H4 (cell line): ENCODE data around the gene RHBDL2. TPM values are rescaled to one million over a fixed set of nuclear protein-coding genes. Genes with fewer than 3 reads are reported as not detected.
"Not testable (repeated sequence)": the region's sequence is repeated elsewhere in the genome, so short reads cannot be mapped to it uniquely, and the experiment has no call there.

Experiments
- DNase-seq: peaks from one replicate; pipeline ENCODE4 v3.0.0-alpha.2; 2015; ENCODE audit warnings: low spot score
- total RNA-seq: library from RNA; depleted of rRNA; stranded (reverse); fragments of >200 nt; shearing (Covaris generic); gene quantifications from 2 replicates; pipeline ENCODE4 v1.2.3, GENCODE V29; 2014

Gene RHBDL2
- total RNA-seq, 1 experiment from 2014 or later = not detected

DNA sequence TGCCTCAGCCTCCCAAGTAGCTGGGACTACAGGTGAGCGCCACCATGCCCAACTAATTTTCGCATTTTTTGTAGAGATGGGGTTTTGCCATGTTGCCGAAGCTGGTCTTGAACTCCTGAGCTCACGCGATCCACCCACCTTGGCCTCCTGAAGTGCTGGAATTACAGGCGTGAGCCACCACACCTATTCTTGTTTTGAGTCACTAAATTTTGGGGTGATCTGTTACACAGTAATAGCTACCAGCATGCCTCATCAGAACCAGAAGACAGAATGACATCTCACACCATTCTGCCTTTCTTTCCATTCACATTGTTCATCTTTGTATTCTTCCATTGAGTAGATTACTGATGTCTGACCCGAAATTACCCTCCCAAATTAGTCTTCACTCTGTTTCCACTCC is 9.1 kb downstream of the RHBDL2 start:
- DNase-seq = no peak

DNA sequence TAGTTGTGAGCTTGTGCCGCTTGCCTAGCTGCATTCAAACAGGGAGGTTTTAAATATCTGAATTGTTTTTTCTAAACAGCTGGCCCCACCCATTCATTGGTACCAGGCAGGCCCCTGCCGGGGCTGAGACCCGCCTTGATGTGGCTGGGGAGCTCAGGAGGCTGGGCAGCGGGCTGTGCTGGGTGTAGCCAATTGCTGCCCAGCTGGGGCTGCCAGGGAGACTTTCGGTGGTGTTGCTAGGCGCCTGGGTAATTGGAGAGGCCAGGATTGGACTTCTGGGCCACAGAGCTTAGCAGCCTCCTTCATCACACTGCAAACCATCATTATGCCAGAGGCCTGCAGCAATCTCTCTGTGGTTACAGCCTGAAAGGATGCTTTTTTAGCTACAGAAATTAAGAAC is 12.2 kb downstream of the RHBDL2 start:
- peak; percentile 29 for DNase-seq

DNA sequence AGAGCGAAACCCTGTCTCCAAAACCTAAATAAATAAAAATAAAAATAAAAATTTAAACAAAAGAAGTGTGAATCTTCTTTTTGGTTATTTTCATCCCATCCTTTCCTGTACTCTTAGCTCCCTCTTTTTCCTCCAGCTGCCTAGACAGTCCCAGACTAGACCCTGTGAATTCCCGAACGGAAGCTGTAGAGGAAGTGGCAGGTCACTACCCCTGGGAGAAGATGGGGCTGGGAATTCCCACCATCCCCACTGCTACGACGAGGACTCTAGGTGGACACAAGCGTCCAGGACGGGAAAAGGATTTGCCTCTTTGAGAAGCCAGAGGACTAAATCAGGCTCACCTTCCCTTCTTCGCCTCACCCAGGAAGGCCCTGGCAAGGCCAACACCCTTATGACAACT is 12.6 kb downstream of the RHBDL2 start:
- DNase-seq = no peak

- DNase-seq = no peak
Measured at GRCh38 chr1:38926091-38926490, 15.5 kb downstream of the RHBDL2 start.

- DNase-seq = no peak
Measured at GRCh38 chr1:38925391-38925790, 16.2 kb downstream of the RHBDL2 start.

DNA sequence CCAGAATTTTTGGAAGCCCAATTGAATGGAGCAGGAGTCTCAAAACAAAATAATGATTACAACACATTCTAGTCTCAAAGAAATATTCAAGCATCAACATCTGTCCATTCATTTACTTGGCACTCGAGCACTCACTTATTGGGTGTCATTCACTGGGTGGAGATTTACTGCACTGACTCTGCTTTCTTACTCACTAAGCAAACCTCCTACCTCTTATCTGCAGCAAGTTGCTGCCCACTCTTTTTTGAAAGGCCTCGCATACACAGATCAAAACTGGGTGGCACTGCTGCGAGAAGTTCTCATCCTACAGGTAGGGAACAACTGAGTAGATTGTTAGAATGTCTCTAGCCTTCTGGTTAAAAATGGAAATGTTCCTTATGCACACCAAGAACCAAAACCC is 18.0 kb downstream of the RHBDL2 start:
- DNase-seq = no peak

DNA sequence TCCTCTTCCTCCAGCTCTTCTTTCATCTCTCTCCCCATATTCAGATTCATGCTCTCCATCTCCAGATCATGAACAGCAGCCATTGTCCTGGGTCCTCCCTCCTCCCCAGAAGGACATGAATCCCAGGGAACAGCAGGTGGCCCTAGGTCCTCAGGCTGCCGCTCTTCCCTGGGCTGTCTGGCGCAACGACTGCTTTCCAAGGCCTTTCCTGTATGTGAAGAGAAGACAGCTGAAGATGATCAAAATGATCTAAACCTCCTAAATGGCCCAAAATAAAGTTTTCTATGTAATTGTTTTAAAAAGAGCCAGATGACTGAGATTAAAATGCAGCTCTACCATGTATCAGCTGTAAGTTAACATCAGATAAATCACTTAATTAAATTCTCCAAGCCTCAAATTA is 22.5 kb downstream of the RHBDL2 start:
- DNase-seq = no peak

- no peak for DNase-seq
Measured at GRCh38 chr1:38918568-38918967, 23.1 kb downstream of the RHBDL2 start.

- DNase-seq = no peak
Measured at GRCh38 chr1:38917772-38918171, 23.9 kb downstream of the RHBDL2 start.

- no peak for DNase-seq
Measured at GRCh38 chr1:38917337-38917736, 24.3 kb downstream of the RHBDL2 start.

DNA sequence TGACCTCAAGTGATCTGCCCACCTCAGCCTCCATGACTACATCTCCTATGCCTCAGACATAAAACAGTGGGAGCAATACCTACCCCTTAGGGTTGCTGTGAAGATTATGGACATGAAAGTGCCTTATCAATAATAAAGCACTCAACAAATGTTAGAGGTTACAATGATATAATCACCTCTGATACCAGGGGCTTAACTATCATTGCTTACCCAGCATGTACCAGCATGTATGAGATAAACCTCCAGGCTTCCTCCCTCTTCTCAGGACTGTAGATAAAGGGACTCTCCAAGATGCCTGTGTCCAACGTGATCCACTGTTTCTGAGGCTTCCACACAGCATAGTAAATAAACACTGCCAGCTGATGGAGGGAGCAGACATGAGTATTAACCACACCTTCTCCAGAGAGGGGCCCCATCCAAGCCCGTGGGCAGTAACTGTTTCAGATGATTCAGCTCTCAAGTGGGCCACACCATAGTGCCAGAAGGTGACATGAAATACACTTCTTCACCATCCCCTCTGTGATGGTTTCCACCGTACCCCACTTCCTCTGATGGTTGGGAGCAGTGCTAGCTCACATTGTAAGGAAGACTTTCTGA is 26.2 kb downstream of the RHBDL2 start:
- DNase-seq = peak; percentile 27

DNA sequence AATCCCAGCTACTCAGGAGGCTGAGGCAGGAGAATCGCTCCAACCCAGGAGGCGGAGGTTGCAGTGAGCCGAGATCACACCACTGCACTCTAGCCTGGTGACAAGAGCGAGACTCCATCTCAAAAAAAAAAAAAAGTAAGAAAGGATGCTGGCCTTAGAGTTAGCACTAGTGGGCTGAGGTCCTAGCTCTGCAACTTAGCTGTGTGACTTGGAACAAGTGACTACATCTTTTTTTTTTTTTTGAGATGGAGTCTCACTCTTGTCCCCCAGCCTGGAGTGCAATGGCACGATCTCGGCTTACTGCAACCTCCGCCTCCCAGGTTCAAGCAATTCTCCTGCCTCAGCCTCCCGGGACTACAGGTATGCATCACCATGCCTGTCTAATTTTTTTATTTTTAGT is 26.7 kb downstream of the RHBDL2 start:
- DNase-seq = not testable (repeated sequence)

DNA sequence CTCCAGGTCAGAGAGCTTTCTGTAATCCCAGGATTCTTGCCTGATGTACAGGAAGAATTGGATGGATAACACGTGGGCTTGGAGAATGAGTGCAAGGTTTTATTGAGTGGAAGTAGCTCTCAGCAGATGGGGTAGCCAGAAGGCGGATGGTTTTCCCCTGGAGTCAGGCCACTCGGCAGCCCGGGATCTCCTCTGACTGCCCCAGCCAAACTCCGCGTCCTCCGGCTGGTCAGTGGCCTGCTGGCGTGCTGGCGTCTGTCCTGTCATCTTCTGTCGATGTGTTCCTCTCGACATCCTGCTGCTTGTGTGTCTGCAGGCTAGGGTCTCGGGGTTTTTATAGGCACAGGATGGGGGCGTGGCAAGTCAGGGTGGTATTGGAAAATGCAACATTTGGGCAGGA is 32.8 kb downstream of the RHBDL2 start:
- no peak for DNase-seq

GRCh38 chr1:38905985-38906384 is 35.6 kb downstream of the RHBDL2 start:
- no peak for DNase-seq

DNA sequence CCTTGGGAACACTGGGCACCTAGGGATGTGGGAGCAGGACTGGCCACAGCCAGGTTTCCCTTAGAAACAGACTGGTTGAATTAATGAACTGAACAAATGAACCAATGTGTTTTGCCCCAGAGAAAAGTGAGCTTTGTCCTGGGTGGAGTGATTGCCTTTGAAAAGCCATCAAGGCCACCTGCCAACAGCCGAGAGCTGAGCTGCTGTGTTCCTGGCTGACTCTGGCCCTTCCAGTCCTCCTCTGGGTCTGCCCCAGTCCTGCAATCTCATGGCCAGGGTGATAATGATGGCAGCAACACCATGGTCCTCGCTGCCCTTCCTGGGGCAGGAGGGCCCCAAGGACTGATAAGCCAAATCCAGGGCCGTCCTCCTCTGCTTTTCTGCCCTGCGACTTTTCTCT is 42.1 kb downstream of the RHBDL2 start:
- DNase-seq = no peak

- DNase-seq = no peak
Measured at GRCh38 chr1:38898653-38899230, 42.9 kb downstream of the RHBDL2 start.

GRCh38 chr1:38896169-38896568 is 45.5 kb downstream of the RHBDL2 start:
- DNase-seq = no peak

- no peak for DNase-seq
Measured at GRCh38 chr1:38892976-38893375, 48.7 kb downstream of the RHBDL2 start.

DNA sequence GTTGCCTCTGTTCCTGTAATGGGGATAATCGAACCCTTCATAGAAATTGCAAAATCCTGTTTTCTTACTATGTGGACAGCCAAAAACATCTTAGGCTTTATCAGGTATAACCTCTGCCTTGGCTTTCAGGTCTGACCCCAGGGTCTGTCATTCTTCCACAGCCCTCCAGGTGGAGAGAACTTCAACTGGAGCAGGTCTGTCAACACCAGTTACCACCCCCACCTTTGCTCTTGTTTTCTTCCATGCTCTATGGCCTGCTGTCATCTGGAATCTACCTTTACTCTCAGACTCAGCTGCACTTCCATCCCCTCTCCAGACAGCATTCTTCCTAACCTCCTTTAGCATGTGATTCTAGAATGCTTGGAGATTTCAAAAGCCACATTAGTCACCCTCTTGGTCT is 49.9 kb downstream of the RHBDL2 start:
- no peak for DNase-seq

- DNase-seq = no peak
Measured at GRCh38 chr1:38889589-38889988, 52.0 kb downstream of the RHBDL2 start.

- DNase-seq = no peak
Measured at GRCh38 chr1:38888423-38889333, 53.0 kb downstream of the RHBDL2 start.

- DNase-seq = no peak
Measured at GRCh38 chr1:38885092-38885491, 56.5 kb downstream of the RHBDL2 start.

DNA sequence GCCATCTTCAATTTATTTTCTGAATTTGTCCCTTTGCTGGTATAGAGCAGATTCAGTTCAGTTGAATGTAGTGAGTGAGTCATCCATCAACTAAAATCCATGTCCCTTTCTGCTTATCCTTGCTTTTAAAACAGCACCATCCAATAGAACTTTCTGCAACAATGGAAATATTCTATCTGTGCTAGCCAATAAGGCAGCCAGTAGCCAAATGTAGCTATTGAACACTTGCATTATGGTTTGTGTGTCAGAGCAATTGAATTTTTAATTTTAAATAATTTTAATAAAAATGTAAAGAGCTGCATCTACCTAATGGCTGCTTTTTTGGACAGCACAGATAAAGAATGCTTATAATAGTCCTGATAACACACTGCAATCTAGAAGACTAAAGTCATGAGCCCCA is 60.1 kb downstream of the RHBDL2 start, which contains the start of gene GJA9:
Gene GJA9, minus strand, starts transcription at position 101 of the 400 bp plus-strand sequence. CDS start 5,489 bp downstream, outside the sequence.
- no peak for DNase-seq
